Kidney epithelial cell (primary cell): ENCODE results near the gene SHANK3. TPM values are rescaled to one million over a fixed set of nuclear protein-coding genes. Genes with fewer than 3 reads are reported as not detected.

Source experiments
- DNase-seq: peaks from one replicate; pipeline ENCODE4 v3.0.0-alpha.2; 2010; ENCODE audit warnings: low read depth
- H3K27me3 ChIP-seq: 2 replicates; pipeline ENCODE4 v1.6.0; 2011; ENCODE audit warnings: low read length; ENCODE audit not compliant: control insufficient read depth, insufficient read depth
- H3K36me3 ChIP-seq: 2 replicates; pipeline ENCODE4 v1.5.1; 2011; ENCODE audit warnings: low read length; ENCODE audit not compliant: control insufficient read depth, insufficient read depth
- H3K4me3 ChIP-seq: 2 replicates; pipeline ENCODE4 v1.5.1; 2011; ENCODE audit warnings: low read depth, mild to moderate bottlenecking, control low read depth, low read length
- total RNA-seq: library from RNA; depleted of rRNA; stranded (reverse); fragments of >200 nt; gene quantifications from 2 replicates; pipeline ENCODE4 v1.2.3, GENCODE V29; 2015
- TF ChIP-seq, protein P1 (sequence below): IDR thresholded peaks from 2 replicates; pipeline ENCODE4 v1.5.1; 2011; ENCODE audit warnings: mild to moderate bottlenecking, moderate library complexity, low read length, control low read depth, inconsistent platforms; ENCODE audit not compliant: insufficient read depth, poor library complexity, severe bottlenecking

Gene SHANK3
- total RNA-seq, 1 donor from 2014 or later = 3.8 TPM

DNA sequence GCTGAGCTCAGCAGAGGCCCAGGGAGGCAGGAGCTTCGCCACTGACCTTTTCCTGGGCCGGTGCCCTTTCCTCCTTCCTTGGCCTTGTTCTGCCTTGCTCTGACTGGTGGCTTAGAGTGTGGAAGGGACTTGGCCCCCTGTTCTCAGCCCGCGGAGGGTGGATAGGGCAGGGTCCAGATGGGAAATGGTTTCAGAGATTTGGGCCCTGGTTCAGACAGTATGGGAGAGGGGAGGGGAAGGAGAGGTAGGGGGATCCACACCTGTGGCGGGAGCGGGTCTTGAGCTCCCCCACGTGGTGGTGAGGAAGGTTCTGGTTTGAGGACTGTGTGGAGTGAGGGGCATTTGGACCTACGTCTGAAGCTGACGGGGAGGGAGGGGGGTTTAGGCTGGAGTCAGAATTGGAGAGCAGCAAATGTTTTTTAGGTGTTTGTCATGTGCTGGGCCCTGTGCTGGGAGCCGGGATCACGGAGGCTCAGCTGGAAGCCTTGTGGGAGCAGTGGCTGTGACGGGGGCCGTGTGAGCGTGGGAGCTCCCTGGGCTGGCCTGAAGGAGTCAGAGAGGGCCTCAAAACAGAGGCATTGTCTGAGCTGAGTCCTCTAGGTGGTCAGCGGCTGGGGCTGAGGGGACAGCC lies 27.2 kb downstream of the SHANK3 start:
- no peak for DNase-seq
- H3K36me3 ChIP-seq = no peaks in the 10 kb centered on the region

DNA sequence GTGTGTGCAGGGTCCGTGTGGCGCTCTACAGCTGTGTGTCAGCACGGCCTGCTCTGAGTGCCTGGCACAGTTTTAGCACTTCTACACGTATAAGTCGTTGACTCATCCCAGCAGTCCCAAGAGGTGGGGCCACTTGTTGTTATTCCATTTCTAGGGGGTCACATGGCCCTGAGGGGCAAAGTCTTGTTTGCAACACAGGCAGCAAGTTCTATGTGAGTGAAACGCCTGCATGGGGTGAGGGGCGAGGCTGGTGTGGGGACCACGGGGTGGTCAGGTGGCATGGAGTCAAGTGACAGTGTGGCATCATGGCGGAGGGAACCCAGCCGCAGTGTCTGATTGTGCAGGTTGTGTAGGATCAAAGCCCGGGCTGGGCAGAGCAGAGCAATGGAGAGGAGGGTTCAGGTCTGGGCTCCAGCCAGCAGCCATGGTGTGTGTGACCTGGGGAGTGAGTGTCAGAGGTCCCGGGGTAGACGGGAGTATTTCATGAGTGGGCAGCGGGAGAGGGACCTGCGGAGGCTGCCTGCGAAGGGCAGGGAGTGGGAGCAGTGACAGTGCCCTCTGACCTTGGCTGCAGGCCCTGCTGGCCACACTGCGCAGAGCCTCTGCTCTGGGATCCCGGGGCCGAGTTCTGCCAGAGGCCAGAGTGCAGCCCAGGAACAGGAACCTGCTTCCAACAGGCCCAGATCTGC lies 27.9 kb downstream of the SHANK3 start:
- Histone ChIP-seq H3K36me3 (no peaks in the 10 kb centered on the region), H3K4me3 (no peak overlapping the region), H3K27me3 (peaks cover 9% of the 10 kb centered on the region)
- no peak for DNase-seq
- TF ChIP-seq, protein P1, sequence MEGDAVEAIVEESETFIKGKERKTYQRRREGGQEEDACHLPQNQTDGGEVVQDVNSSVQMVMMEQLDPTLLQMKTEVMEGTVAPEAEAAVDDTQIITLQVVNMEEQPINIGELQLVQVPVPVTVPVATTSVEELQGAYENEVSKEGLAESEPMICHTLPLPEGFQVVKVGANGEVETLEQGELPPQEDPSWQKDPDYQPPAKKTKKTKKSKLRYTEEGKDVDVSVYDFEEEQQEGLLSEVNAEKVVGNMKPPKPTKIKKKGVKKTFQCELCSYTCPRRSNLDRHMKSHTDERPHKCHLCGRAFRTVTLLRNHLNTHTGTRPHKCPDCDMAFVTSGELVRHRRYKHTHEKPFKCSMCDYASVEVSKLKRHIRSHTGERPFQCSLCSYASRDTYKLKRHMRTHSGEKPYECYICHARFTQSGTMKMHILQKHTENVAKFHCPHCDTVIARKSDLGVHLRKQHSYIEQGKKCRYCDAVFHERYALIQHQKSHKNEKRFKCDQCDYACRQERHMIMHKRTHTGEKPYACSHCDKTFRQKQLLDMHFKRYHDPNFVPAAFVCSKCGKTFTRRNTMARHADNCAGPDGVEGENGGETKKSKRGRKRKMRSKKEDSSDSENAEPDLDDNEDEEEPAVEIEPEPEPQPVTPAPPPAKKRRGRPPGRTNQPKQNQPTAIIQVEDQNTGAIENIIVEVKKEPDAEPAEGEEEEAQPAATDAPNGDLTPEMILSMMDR = no peak

More for the DNA sequence above, 27.2 kb downstream of the SHANK3 start:
- Histone ChIP-seq H3K4me3 (no peak overlapping the region), H3K27me3 (peaks cover 9% of the 10 kb centered on the region)
- TF ChIP-seq, protein P1 = peak; percentile 54

DNA sequence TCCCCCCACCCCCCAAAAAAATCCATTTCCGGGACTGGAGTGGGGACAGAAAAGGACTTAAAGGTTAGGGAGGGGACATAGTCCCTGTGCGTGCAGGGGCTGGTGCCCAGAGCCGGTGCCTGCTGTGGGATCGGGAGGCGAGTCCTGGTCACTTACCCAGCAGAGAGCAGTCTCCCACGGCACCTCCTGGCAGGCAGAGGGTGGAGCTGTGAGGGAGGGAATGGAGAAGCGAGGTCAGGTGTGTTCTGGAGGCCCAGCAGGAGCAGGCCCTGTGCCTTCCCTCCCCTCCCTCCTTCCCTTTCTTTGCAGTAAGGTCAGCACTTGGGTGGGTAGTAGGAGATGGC lies 28.4 kb downstream of the SHANK3 start:
- no peak for DNase-seq
- Histone ChIP-seq H3K36me3 (no peaks in the 10 kb centered on the region), H3K27me3 (peaks cover 9% of the 10 kb centered on the region), H3K4me3 (no peak overlapping the region)
- TF ChIP-seq, protein P1 = no peak

DNA sequence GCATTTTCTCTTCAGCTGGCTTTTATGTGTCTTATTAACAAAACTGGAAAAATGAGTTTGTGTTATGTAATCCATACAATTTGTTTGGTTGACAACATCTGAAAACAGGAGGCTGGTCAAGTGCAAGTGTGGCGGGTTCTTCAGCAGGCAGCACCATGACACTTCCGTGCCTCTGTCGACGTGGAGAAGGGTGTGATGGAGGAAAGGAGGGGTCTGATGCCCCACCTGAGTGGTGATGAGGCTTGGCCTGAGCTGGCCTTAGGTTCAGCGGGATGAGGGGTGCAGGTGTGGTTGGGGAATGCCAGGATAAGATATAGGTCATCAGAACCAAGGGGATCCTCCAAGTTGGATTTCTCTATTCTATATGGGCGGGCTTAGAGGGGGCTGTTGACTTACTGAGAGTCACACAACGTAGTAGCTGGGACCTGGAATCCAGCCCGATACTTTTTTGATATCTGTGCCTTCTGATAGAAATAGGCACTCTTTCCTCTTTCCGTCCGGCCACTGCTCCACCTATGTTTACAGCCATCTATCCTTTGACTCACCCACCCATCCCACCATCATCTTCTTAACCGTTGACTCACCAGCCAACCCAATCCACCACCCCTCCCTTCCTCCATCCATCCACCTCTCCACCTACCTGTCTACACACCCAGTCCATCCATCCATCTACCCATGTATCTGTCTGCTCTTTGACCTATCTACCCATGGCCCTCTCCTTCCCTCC lies 29.0 kb downstream of the SHANK3 start:
- peaks cover 9% of the 10 kb centered on the region for H3K27me3 ChIP-seq
- H3K4me3 ChIP-seq = no peak overlapping the region
- no peak for DNase-seq
- H3K36me3 ChIP-seq = no peaks in the 10 kb centered on the region
- TF ChIP-seq, protein P1 = no peak

DNA sequence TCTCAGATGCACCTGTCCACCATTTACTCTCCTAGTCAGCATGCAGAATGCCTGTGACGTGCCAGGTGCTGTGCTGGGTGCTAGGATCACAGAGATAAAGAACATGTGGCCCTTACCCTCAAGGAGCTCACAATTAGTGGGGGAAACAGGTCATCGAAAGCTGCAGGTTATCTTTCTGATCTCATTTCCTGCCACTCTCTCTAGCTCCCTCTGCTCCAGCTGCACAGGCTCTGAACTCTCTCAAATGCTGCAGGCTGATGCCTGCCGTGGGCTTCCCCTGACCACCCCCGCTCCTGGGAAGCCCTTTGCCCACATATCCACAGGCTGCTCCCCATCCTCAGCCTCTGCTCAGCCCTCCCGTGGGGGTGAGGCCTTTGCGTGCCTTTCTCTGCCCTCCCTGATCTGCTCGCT lies 29.6 kb downstream of the SHANK3 start:
- DNase-seq = no peak
- TF ChIP-seq, protein P1 = no peak
- no peak overlapping the region for H3K4me3 ChIP-seq
- H3K27me3 ChIP-seq = peaks cover 3% of the 10 kb centered on the region
- no peaks in the 10 kb centered on the region for H3K36me3 ChIP-seq
